Suprapubic skin (tissue), 4 donors: ENCODE measurements around the gene CCDC88C. TPM values are rescaled to one million over a fixed set of nuclear protein-coding genes. Genes with fewer than 3 reads are reported as not detected.
A peak's percentile ranks its signal among the peaks of the same experiment; 100 is the strongest.

Experiments
- DNase-seq, 2 donors: peaks; one replicate each; pipeline ENCODE4 v3.0.0-alpha.2; 2019; ENCODE audit warnings: low spot score in 2 of 2
- H3K27ac ChIP-seq: fragments of 200-600 bp; sonication (generic); one replicate; pipeline ENCODE4 v1.5.1; 2019
- H3K27me3 ChIP-seq: fragments of 200-600 bp; sonication (generic); one replicate; pipeline ENCODE4 v1.5.1; 2019
- H3K36me3 ChIP-seq: fragments of 200-600 bp; sonication (generic); one replicate; pipeline ENCODE4 v1.5.1; 2019
- H3K4me1 ChIP-seq: fragments of 200-600 bp; sonication (generic); one replicate; pipeline ENCODE4 v1.5.1; 2019
- H3K4me3 ChIP-seq: fragments of 200-600 bp; sonication (generic); one replicate; pipeline ENCODE4 v1.5.1; 2019; ENCODE audit warnings: mild to moderate bottlenecking
- H3K9me3 ChIP-seq: fragments of 200-600 bp; sonication (generic); one replicate; pipeline ENCODE4 v1.5.1; 2019
- CTCF ChIP-seq, 2 donors: fragments of 200-600 bp in 1 of 2; fragments of 450-650 bp in 1 of 2; sonication (generic) in 1 of 2; IDR thresholded peaks; one replicate each; pipeline ENCODE4 v1.5.1; 2016 to 2019; ENCODE audit warnings: antibody characterized with exemption in 2 of 2, mild to moderate bottlenecking in 1 of 2, moderate library complexity in 1 of 2
- EP300 ChIP-seq: sonication (generic); formaldehyde crosslinking; IDR thresholded peaks from one replicate; pipeline ENCODE4 v1.6.1; 2017; ENCODE audit warnings: antibody characterized with exemption
- POLR2A ChIP-seq, 2 donors: fragments of 450-650 bp; IDR thresholded peaks; one replicate each; pipeline ENCODE4 v1.6.1; 2017; ENCODE audit warnings: antibody characterized with exemption in 2 of 2, mild to moderate bottlenecking in 2 of 2, moderate library complexity in 2 of 2
- POLR2AphosphoS5 ChIP-seq, 3 donors: sonication (generic); formaldehyde crosslinking; IDR thresholded peaks; one replicate each; pipeline ENCODE4 v1.6.1; 2017; ENCODE audit warnings: antibody characterized with exemption in 3 of 3
- WGBS: methylation state at CpG from one replicate; pipeline ENCODE4 v1.1.5; 2018; 5-methylcytosine and 5-hydroxymethylcytosine counted together
- total RNA-seq, 4 donors: library from RNA; depleted of rRNA; stranded (reverse); fragments of >200 nt; gene quantifications; one replicate each; pipeline ENCODE4 v1.1.0, GENCODE V29; 2016

The CCDC88C gene
- total RNA-seq, 4 donors from 2014 or later: 16.6 to 25.0 (median 22.8) TPM

GRCh38 chr14:91241863-91242262 is 175.8 kb downstream of the CCDC88C start:
- no peak for DNase-seq
- no peak overlapping the region for H3K27ac ChIP-seq
- peak overlapping the region; percentile 17 for H3K4me3 ChIP-seq
- no peaks in the 10 kb centered on the region for H3K9me3 ChIP-seq
- no peak for TF ChIP-seq POLR2A (IDR thresholded peaks at IDR 0.05)
- no peak for TF ChIP-seq POLR2AphosphoS5 (IDR thresholded peaks at IDR 0.05)
- no peak for TF ChIP-seq CTCF (IDR thresholded peaks at IDR 0.05)
- TF ChIP-seq EP300: no peak
- H3K36me3 ChIP-seq: no peaks in the 10 kb centered on the region
- no peaks in the 10 kb centered on the region for H3K27me3 ChIP-seq
- WGBS: 73% methylated on average over 7 of the region's 7 CpGs
- H3K4me1 ChIP-seq: peaks cover 29% of the 10 kb centered on the region

GRCh38 chr14:91238661-91239060 is 179.0 kb downstream of the CCDC88C start:
- 70% methylated on average over 8 of the region's 8 CpGs for WGBS
- Histone ChIP-seq H3K4me3 (no peak overlapping the region), H3K36me3 (no peaks in the 10 kb centered on the region), H3K27ac (no peak overlapping the region), H3K27me3 (no peaks in the 10 kb centered on the region), H3K9me3 (no peaks in the 10 kb centered on the region), H3K4me1 (peaks cover 15% of the 10 kb centered on the region)
- TF ChIP-seq POLR2AphosphoS5 (IDR thresholded peaks at IDR 0.05) (no peak), CTCF (IDR thresholded peaks at IDR 0.05) (no peak), POLR2A (IDR thresholded peaks at IDR 0.05) (no peak), EP300 (no peak)
- no peak for DNase-seq

- H3K4me1 ChIP-seq: peaks cover 9% of the 10 kb centered on the region
- TF ChIP-seq EP300: no peak
- no peak for TF ChIP-seq POLR2AphosphoS5 (IDR thresholded peaks at IDR 0.05)
- no peak overlapping the region for H3K27ac ChIP-seq
- H3K36me3 ChIP-seq: no peaks in the 10 kb centered on the region
- H3K9me3 ChIP-seq: no peaks in the 10 kb centered on the region
- 77% methylated on average over 4 of the region's 4 CpGs for WGBS
- DNase-seq: no peak
- H3K4me3 ChIP-seq: no peak overlapping the region
- H3K27me3 ChIP-seq: no peaks in the 10 kb centered on the region
Measured at GRCh38 chr14:91238085-91238484, 179.5 kb downstream of the CCDC88C start.

- no peak overlapping the region for H3K4me3 ChIP-seq
- H3K27me3 ChIP-seq: no peaks in the 10 kb centered on the region
- no peaks in the 10 kb centered on the region for H3K9me3 ChIP-seq
- no peaks in the 10 kb centered on the region for H3K36me3 ChIP-seq
- TF ChIP-seq POLR2AphosphoS5 (IDR thresholded peaks at IDR 0.05) (no peak), EP300 (no peak), CTCF (IDR thresholded peaks at IDR 0.05) (no peak), POLR2A (IDR thresholded peaks at IDR 0.05) (no peak)
- peaks cover 2% of the 10 kb centered on the region for H3K4me1 ChIP-seq
- WGBS: 83% methylated on average over 7 of the region's 7 CpGs
- no peak for DNase-seq
- H3K27ac ChIP-seq: no peak overlapping the region
Measured at GRCh38 chr14:91237219-91237618, 180.4 kb downstream of the CCDC88C start.

GRCh38 chr14:91235841-91236240 is 181.8 kb downstream of the CCDC88C start:
- Histone ChIP-seq H3K27me3 (no peaks in the 10 kb centered on the region), H3K27ac (no peak overlapping the region), H3K4me3 (no peak overlapping the region), H3K4me1 (no peaks in the 10 kb centered on the region), H3K36me3 (no peaks in the 10 kb centered on the region), H3K9me3 (no peaks in the 10 kb centered on the region)
- TF ChIP-seq CTCF (IDR thresholded peaks at IDR 0.05) (no peak), POLR2A (IDR thresholded peaks at IDR 0.05) (no peak), EP300 (no peak), POLR2AphosphoS5 (IDR thresholded peaks at IDR 0.05) (no peak)
- WGBS: 93% methylated on average over 7 of the region's 7 CpGs
- DNase-seq: no peak

GRCh38 chr14:91234791-91235114 is 182.9 kb downstream of the CCDC88C start:
- 92% methylated on average over 14 of the region's 16 CpGs for WGBS
- Histone ChIP-seq H3K27me3 (no peaks in the 10 kb centered on the region), H3K36me3 (no peaks in the 10 kb centered on the region), H3K4me1 (no peaks in the 10 kb centered on the region), H3K9me3 (no peaks in the 10 kb centered on the region), H3K27ac (no peak overlapping the region), H3K4me3 (no peak overlapping the region)
- TF ChIP-seq POLR2AphosphoS5 (IDR thresholded peaks at IDR 0.05): no peak
- DNase-seq: no peak
